Stimulated activated CD8-positive, alpha-beta memory T cell treated with anti-CD3 and anti-CD28 coated beads, Interleukin-12 subunit alpha, Interleukin-12 subunit beta, amount 100 ng/mL, for 24 hours (primary cell): ENCODE measurements around the gene MYCT1.

ENCODE experiments used
- DNase-seq: peaks from one replicate; pipeline ENCODE4 v3.0.0-alpha.2; 2020; ENCODE audit errors: extremely low read depth

MYCT1 gene

DNA sequence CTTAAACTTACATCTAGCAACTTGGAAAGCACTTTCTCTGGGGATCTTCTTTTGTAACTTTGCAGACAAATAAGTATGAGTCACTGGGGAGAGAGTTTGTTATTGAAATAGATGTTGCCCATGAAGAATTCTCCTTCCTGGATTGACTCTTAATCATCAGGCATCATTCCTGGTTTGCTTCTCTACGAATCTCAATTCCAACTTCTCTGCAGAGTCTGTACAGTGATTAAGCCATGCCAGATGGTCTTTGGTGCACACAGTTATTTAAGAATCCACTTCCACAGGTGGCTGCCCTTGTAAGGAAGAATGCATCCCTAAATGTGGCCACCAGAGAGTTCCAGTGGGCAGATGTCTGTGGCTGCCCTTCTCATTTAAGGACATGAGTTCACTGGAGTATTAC is 25.7 kb downstream of the MYCT1 start:
- DNase-seq = no peak

DNA sequence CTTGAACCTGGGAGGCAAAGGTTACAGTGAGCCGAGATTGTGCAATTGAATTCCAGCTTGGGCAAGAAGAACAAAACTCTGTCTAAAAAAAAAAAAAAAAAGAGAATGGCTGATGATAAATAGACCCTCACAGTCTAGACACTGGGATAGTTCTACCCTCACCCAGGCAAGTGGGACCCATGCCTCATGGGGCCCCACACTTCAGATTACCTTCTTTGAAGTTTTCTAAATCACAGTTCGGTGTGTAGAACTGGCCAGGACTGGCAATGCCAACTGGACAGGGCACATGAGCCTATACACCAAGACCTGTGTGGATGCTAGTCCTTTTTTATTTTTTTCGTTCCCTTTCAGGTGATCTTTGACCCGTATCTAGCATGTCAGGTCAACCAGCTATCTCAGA is 28.6 kb downstream of the MYCT1 start:
- no peak for DNase-seq

DNA sequence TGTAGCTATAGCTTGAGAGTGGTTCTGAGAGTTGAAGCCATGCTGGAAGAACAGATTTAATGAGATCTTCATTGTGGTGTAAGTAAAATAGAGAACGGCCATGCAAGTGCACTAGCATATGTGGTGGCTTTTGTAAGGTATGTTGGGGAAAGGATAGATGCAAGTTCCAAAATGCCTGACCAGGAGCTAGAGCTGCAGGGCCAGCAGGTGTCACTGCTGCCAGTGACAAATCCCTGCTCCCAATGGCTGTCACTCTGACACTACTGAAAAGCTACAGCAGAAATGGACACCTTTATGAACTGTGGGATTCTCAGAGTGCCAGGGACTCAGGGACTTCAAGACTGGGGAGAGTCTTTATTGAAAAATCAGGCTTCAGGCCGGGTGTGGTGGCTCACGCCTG is 29.8 kb downstream of the MYCT1 start:
- no peak for DNase-seq

DNA sequence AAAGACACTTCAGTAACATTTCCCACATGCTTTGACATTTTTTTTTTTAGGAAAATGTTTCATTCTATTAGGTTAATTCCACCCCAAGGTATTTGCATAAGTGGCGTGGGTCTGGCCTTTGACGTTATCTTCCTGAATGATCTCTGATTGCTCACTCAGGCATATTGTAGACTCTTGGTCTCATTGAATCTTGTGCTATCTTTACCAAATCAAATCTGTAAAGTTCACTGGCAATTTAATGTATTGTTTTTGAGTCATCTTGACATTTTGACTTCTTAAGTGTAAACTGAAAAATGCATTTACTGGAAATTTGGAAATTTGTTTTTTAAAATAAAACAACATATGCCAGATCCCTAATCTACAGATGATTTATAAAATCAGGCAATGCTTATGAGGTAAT is 36.9 kb downstream of the MYCT1 start:
- no peak for DNase-seq

DNA sequence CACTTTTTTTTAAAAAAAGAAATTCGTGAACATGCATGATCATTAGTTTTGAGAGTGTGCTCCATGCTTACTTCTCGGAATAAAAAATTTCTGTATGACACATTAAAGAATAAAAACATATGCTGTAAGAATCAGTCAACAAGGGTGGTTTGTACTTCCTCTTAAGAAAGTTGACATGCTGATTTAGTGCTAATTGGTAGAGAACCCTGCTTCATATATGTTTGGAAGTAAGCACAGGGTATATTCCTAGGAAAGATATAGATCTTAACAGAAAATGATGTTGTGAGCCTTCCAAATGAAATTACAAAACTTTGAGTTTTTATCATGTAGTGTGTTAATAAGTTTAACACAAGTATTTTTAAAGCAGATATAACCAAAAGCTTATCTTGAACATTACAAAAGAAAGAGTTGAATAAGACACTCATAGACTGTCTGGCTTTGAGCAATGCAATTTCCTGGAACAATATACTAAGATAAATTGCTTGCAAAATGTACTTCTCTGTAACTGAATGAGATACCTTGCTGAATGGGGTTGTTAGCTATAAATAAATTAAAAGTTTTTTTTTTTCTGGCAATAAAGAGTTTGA is 39.1 kb downstream of the MYCT1 start:
- no peak for DNase-seq

DNA sequence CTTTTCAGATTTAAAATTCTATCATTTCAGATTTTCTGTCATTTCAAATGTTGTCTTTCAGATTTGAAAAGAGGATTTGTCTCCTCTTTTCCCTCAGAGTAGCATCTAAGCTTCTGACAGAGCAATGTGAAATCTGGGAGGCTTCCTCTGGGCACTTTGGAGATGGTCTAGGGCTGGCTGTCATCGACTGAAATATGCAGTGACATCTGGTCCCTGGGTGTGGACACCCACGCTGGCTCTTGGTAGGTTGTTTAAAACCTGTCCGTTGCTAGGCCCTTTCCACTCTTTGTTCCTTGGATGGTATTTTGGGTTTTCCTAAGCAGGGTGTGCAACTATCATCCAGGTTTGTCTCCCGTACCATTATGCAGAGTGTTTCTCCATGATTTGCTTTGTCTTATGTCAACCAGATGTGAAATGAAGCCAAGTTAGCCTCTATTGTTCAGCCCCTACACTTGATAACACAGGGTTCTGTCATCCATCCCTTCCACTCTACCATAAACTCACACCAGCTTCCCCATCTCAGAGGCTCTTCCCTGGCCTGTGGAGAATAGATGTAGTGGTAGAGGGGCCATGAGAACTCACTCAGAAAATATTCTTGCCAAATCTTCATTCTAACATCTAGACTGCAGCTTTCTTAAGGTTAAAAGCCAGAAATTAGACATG is 47.9 kb downstream of the MYCT1 start:
- DNase-seq = no peak

DNA sequence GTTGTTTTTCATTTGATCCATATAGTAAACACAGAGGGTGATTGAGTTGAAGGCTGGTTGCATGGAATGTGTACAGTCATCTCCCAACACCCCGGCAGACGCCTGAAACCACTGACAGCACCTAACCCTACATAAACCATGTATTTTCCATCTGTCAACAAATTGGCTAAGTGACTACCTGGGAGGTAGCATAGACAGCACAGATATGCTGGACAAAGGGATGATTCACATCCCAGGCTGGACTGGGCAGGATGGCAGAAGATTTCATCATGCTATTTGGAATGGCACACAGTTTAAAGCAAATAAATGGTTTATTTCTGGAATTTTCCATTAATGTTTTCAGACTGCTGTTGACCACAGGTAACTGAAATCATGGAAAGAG is 48.5 kb downstream of the MYCT1 start:
- no peak for DNase-seq

DNA sequence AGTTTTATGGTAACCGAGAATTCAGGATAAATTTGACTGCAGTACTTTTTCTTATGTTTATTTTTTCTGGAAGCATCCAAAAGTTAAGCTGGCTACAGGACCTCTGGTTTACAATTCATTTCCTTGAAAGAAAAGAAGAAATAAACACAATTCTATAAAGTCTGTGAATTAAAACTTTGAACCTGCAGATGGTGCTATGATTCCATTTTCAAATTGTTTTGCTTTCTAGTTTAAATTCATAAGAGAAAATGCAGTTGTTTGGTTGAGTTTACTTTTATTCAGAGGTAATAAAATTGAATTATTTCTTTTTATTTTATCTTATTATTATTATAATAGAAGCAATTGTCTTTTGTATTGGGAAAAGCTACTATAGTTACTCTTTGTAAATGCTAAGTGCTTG is 51.1 kb downstream of the MYCT1 start:
- no peak for DNase-seq

DNA sequence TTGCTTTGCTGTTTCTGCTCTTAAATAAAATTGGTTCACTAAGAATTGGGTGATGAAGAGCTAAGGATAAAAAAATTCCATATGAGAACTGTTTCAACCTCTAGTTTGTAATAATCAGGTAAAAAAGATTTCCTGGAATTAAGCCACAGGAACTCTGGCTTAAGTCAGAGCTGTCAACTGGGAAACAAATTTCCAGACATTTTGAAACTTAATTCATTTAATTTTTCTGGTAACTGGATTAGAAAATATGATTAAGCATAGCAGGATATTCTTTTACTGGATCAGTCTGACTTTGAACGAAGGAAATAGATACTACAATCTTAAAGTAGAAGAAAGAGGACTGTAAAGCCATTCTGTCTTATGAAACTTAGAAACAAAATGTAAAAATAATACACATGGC is 51.6 kb downstream of the MYCT1 start:
- DNase-seq = no peak

DNA sequence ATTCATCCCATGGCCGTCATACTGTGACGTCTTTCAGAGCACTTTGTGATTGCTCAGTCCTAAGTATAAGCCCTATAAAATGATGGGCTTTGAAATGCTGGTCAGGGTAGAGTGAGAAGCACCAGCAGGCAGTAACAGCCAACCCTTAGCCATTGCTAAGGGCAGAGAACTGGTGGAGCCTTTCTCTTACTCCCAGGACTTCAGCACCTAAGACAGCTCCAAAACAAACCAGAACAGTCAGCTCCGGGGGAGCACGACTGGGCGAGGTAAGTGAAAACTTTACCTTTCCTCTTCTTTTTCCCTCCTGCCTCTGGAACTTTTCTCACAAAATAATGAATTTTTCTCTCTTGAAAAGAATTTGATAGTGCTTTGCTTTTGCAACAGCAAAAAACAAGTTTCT is 53.0 kb downstream of the MYCT1 start, which contains the start of gene VIP:
TSS of gene VIP (plus strand) at position 104 of the 400 bp plus-strand sequence. CDS start 1,381 bp downstream, outside the sequence.
- DNase-seq = no peak

DNA sequence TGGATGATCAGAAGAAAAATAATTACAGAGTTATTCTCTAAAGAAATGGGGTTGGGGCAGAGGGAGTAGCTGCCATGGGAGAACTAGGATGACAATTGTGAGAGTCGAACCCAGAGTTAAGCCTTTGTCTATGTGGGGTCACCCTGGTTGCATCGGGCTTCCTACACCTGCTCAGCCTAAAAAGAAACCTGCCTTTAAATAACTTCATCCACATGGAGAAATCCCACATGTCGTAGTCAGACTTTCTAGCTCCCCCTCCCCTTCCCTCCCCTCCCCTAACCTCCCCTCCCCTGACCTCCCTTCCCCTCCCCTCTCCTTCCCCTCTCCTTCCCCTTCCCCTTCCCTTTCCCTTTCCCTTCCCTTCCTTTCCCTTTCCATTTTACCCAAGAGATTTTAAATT is 67.6 kb downstream of the MYCT1 start:
- DNase-seq = no peak

DNA sequence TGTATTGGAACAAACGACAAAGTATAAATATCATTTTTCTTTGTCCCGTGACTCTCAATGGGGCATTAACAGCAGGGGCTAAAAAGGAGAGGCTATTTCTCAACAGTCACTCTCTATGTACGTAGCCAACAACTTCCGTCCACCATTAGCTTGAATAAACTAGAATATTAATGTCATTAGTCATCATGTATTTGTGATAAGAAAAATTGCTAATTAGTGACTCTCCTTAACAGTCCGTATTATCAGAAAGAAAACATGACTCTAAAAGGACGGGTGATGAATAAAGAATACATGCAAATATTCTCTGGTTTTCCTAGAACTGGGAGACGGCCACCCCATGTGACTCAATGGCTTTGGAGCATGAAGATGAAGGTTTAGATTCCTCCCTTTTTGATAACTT is 71.5 kb downstream of the MYCT1 start:
- DNase-seq = no peak

DNA sequence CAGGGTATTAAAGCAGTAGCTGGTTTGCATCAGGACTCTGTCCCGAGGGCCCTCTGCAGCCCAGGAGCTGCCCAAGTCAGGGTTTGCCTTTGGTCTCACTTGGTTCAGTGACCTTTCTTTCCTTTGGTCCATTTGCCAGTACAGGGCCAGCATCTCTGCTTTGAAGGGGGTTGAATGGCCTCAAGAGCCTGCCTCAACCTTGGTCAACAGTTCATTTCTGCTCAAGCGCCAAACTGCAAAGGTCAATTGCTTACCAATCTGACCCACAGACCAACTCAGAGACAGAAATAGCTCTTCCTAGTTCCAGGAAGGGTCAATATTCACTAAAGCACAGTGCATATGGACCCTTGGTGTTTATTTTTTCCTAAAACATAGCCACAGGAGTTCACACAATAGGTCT is 72.3 kb downstream of the MYCT1 start:
- DNase-seq = no peak

DNA sequence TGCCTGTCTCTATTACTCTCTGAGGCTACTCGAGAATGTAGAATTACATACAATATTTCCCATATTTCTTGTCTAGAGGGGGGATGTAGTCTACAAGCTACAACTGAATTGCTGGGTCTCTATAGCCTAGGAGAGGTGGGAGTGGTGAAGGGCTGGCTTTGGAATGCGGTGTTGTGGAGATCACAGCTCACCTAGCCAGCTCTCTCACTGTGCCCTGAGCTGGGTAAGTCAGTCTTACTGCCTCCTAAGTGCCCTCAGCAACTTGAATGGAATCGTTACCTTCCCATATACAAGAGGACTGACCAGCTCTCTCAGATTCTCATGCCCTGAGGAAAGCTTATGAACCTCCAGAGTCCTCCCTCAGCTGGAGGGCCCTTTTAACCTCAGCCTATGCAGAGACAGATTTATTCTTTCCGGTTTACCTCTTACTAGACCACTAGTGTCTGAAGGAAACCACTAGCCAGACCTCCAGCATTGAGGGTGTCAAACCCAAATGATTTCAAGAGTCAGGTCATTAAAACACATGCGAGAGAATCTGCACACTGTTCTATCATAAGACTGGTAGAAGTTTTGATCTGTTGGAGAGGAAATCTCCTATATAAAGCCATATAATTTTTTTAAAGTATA is 73.5 kb downstream of the MYCT1 start:
- DNase-seq = no peak
